Trophoblast cell (in vitro differentiated cells and primary cell): ENCODE measurements around the gene PSMD2.

Source experiments
- DNase-seq, 2 donors: peaks; one replicate each; pipeline ENCODE4 v3.0.0-alpha.2; 2016
- H2AFZ ChIP-seq: 2 replicates; pipeline ENCODE4 v1.6.1; 2013; ENCODE audit warnings: low read length, moderate library complexity, mild to moderate bottlenecking; ENCODE audit not compliant: insufficient read depth, poor library complexity
- H2AK5ac ChIP-seq: 2 replicates; pipeline ENCODE4 v1.6.1; 2013; ENCODE audit warnings: mild to moderate bottlenecking, low read length
- H2BK120ac ChIP-seq: 2 replicates; pipeline ENCODE4 v1.6.1; 2013; ENCODE audit warnings: low read length, mild to moderate bottlenecking, moderate library complexity; ENCODE audit not compliant: insufficient read depth, poor library complexity
- H2BK12ac ChIP-seq: 2 replicates; pipeline ENCODE4 v1.6.1; 2013; ENCODE audit warnings: mild to moderate bottlenecking, low read length, moderate library complexity
- H2BK5ac ChIP-seq: 2 replicates; pipeline ENCODE4 v1.6.1; 2013; ENCODE audit warnings: low read length, low read depth, moderate library complexity, mild to moderate bottlenecking; ENCODE audit not compliant: poor library complexity
- H3K14ac ChIP-seq: 2 replicates; pipeline ENCODE4 v1.6.1; 2013; ENCODE audit warnings: mild to moderate bottlenecking, low read length
- H3K18ac ChIP-seq: 2 replicates; pipeline ENCODE4 v1.6.1; 2013; ENCODE audit warnings: mild to moderate bottlenecking, low read length
- H3K23ac ChIP-seq: 2 replicates; pipeline ENCODE4 v1.6.1; 2013; ENCODE audit warnings: low read length
- H3K27ac ChIP-seq: 2 replicates; pipeline ENCODE4 v1.5.1; 2013; ENCODE audit warnings: low read depth, mild to moderate bottlenecking, inconsistent platforms, low read length, moderate library complexity
- H3K27me3 ChIP-seq: 2 replicates; pipeline ENCODE4 v1.6.1; 2013; ENCODE audit warnings: inconsistent platforms, mild to moderate bottlenecking, low read length, moderate library complexity; ENCODE audit not compliant: insufficient read depth
- H3K36me3 ChIP-seq, 2 experiments: 1 replicate in 1 of 2; 2 replicates in 1 of 2; pipeline ENCODE4 v1.6.1; 2013; ENCODE audit warnings: low read length in 2 of 2, mild to moderate bottlenecking in 2 of 2, moderate library complexity in 1 of 2; ENCODE audit not compliant: insufficient read depth in 2 of 2, control insufficient read depth in 1 of 2
- H3K4ac ChIP-seq: 2 replicates; pipeline ENCODE4 v1.6.1; 2013; ENCODE audit warnings: low read depth, mild to moderate bottlenecking, low read length, moderate library complexity
- H3K4me1 ChIP-seq, 2 experiments: 1 replicate in 1 of 2; 2 replicates in 1 of 2; pipeline ENCODE4 v1.6.1; 2013; ENCODE audit warnings: low read length in 2 of 2, mild to moderate bottlenecking in 2 of 2, moderate library complexity in 1 of 2; ENCODE audit not compliant: insufficient read depth in 2 of 2, control insufficient read depth in 1 of 2
- H3K4me2 ChIP-seq: 2 replicates; pipeline ENCODE4 v1.6.1; 2013; ENCODE audit warnings: inconsistent platforms, mild to moderate bottlenecking, low read length, moderate library complexity
- H3K4me3 ChIP-seq: 2 replicates; pipeline ENCODE4 v1.5.1; 2013; ENCODE audit warnings: mild to moderate bottlenecking, low read depth, low read length, inconsistent platforms
- H3K79me1 ChIP-seq: one replicate; pipeline ENCODE4 v1.6.1; 2013; ENCODE audit warnings: low read length
- H3K79me2 ChIP-seq: 2 replicates; pipeline ENCODE4 v1.6.1; 2013; ENCODE audit warnings: low read length, mild to moderate bottlenecking; ENCODE audit not compliant: control insufficient read depth, insufficient read depth, poor library complexity
- H3K9ac ChIP-seq: 2 replicates; pipeline ENCODE4 v1.6.1; 2013; ENCODE audit warnings: mild to moderate bottlenecking, low read length
- H3K9me3 ChIP-seq: 2 replicates; pipeline ENCODE4 v1.6.1; 2013; ENCODE audit warnings: low read depth, mild to moderate bottlenecking, control low read depth, inconsistent platforms, low read length; ENCODE audit not compliant: insufficient read depth
- H4K12ac ChIP-seq: 2 replicates; pipeline ENCODE4 v1.6.1; 2013; ENCODE audit warnings: low read depth, mild to moderate bottlenecking, low read length, moderate library complexity
- H4K8ac ChIP-seq: 2 replicates; pipeline ENCODE4 v1.6.1; 2013; ENCODE audit warnings: low read depth, mild to moderate bottlenecking, low read length, moderate library complexity
- H4K91ac ChIP-seq: one replicate; pipeline ENCODE4 v1.6.1; 2013; ENCODE audit warnings: low read depth, mild to moderate bottlenecking, low read length, moderate library complexity
- WGBS: extraction: QIAGEN DNeasy Blood & Tissue Kit; methylation state at CpG from one replicate; pipeline ENCODE4 v1.1.7; 2013; ENCODE audit warnings: missing lambda C conversion rate; ENCODE audit not compliant: insufficient read length, insufficient coverage; ENCODE audit errors: extremely low coverage; 5-methylcytosine and 5-hydroxymethylcytosine counted together

Gene PSMD2

DNA sequence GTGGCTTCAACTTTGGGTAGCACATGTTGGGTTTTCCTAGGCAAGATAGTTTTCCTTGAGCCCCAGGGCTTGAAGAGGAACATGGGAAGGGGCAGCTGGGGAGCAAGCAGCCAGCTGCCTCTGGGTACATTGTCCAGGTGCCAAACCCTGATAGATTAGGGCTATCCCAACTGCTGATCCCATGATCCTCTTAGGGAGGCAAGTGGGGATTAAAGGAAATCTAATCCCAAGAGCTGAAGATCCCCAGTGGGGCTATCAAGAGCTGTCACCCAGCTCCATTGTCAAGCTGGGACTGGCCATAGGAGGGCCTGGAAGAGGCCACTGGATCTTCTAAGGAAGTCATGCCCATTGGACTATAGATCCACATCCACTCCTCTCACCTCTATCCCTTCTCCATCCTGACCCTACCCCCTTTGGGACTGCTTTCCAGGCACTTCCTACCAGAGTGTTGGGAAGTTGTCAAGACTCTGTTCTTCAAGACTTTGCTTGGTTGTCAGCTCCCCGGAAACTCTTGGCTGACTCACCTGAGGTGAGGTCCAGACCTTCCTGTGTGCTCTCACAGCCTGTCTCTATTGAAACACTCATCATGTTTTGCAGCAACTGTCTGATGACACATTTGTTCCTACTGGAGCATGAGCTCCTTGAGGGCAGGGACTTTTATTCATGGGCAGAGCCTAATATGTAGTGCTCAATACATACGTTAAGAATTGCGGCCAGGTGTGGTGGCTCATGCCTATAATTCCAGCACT is 43.6 kb upstream of the PSMD2 start:
- peaks cover 12% of the 10 kb centered on the region for H3K27me3 ChIP-seq
- no peak for DNase-seq
- H3K9ac ChIP-seq: no peak overlapping the region
- H3K18ac ChIP-seq: no peak overlapping the region
- H3K27ac ChIP-seq: no peak overlapping the region
- H2BK120ac ChIP-seq: no peak overlapping the region
- WGBS: no CpG with 5 or more reads among the region's 3 CpGs
- no peak overlapping the region for H3K4me3 ChIP-seq
- no peak overlapping the region for H4K91ac ChIP-seq
- no peak overlapping the region for H2AFZ ChIP-seq
- no peak overlapping the region for H2BK5ac ChIP-seq
- no peaks in the 10 kb centered on the region for H3K9me3 ChIP-seq
- no peak overlapping the region for H4K8ac ChIP-seq
- H3K14ac ChIP-seq: no peak overlapping the region
- H3K23ac ChIP-seq: no peak overlapping the region
- no peak overlapping the region for H3K4ac ChIP-seq
- no peaks in the 10 kb centered on the region for H3K79me1 ChIP-seq
- no peaks in the 10 kb centered on the region for H3K36me3 ChIP-seq
- no peak overlapping the region for H2AK5ac ChIP-seq
- H3K4me1 ChIP-seq: peaks cover 4% of the 10 kb centered on the region in 2 experiments
- no peak overlapping the region for H3K4me2 ChIP-seq
- no peak overlapping the region for H4K12ac ChIP-seq
- no peak overlapping the region for H2BK12ac ChIP-seq
- H3K79me2 ChIP-seq: no peaks in the 10 kb centered on the region

- Histone ChIP-seq H3K4me2 (no peak overlapping the region), H3K9me3 (peaks cover 5% of the 10 kb centered on the region), H3K27me3 (peaks cover 26% of the 10 kb centered on the region), H2AK5ac (no peak overlapping the region), H3K4ac (no peak overlapping the region), H4K91ac (no peak overlapping the region), H2BK5ac (no peak overlapping the region), H3K79me2 (no peaks in the 10 kb centered on the region), H3K14ac (no peak overlapping the region), H2BK120ac (no peak overlapping the region), H3K18ac (no peak overlapping the region), H3K9ac (no peak overlapping the region), H4K12ac (no peak overlapping the region), H3K79me1 (no peaks in the 10 kb centered on the region), H2BK12ac (no peak overlapping the region), H3K27ac (no peak overlapping the region), H4K8ac (no peak overlapping the region), H3K4me3 (no peak overlapping the region), H2AFZ (no peak overlapping the region), H3K23ac (no peak overlapping the region), H3K36me3 (no peaks in the 10 kb centered on the region), H3K4me1 (peaks cover 13 to 14% of the 10 kb centered on the region in 2 experiments)
- WGBS: no CpG with 5 or more reads among the region's 23 CpGs
- no peak for DNase-seq
Observed at GRCh38 chr3:184257083-184257915, 41.7 kb upstream of the PSMD2 start.

DNA sequence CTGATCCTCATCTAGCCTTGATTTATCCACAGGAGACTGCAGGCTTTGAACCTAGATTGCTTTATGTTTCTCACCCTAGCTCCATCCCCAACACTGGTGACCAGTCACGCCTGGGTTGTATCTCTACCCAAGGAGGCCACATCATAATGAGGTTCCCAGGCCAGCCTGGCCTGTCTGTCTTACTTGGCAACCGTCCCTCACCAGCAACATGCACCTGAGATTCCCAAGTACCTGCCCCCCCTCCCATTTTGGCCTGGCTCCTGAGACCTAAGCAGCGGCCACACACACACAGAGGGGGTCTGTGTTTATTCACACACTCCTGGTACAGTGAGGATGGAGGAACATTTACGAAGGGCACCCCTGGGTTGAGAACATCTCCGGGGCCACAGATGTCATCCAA is 40.1 kb upstream of the PSMD2 start:
- no peak overlapping the region for H3K14ac ChIP-seq
- no peak overlapping the region for H3K4me2 ChIP-seq
- peaks cover 37% of the 10 kb centered on the region for H3K27me3 ChIP-seq
- no peak for DNase-seq
- H3K4ac ChIP-seq: no peak overlapping the region
- no peak overlapping the region for H3K4me3 ChIP-seq
- H3K36me3 ChIP-seq: no peaks in the 10 kb centered on the region
- no peak overlapping the region for H2BK5ac ChIP-seq
- no peaks in the 10 kb centered on the region for H3K79me2 ChIP-seq
- H3K9me3 ChIP-seq: peaks cover 8% of the 10 kb centered on the region
- no peak overlapping the region for H2AFZ ChIP-seq
- no peak overlapping the region for H3K23ac ChIP-seq
- H2AK5ac ChIP-seq: no peak overlapping the region
- peaks cover 15% of the 10 kb centered on the region in 2 experiments for H3K4me1 ChIP-seq
- no peak overlapping the region for H3K27ac ChIP-seq
- H2BK12ac ChIP-seq: no peak overlapping the region
- H4K91ac ChIP-seq: no peak overlapping the region
- H3K18ac ChIP-seq: no peak overlapping the region
- H4K12ac ChIP-seq: no peak overlapping the region
- no peaks in the 10 kb centered on the region for H3K79me1 ChIP-seq
- no CpG with 5 or more reads among the region's 5 CpGs for WGBS
- no peak overlapping the region for H2BK120ac ChIP-seq
- H4K8ac ChIP-seq: no peak overlapping the region
- no peak overlapping the region for H3K9ac ChIP-seq

DNA sequence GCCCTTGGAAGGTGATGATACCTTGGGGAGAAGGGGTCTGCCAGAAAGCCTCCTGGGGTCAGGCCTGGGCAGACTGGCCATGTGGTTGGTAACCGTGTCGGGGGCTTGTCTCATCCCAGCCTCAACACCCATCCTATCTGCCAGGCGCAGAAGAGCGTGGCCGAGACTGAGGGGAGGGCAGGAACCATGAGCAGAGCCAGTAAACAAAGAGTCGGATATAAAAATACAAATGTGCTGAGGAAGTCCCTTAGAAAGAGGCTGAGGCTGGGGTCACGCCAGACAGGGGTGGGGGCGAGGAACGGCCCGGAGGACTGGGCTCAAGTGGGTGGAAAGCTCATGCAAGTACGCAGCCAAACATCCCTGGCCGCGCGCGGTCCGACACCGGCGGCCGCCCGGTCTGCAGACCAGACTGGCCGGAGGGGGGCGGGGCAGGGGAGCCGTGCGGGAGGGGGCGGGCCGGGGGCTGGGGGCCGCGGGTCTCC is 39.6 kb upstream of the PSMD2 start:
- Histone ChIP-seq H3K4me3 (peak overlapping the region; percentile 51), H3K18ac (no peak overlapping the region), H2AK5ac (no peak overlapping the region), H3K23ac (no peak overlapping the region), H4K91ac (no peak overlapping the region), H3K9ac (no peak overlapping the region), H4K8ac (no peak overlapping the region), H3K14ac (no peak overlapping the region), H2BK5ac (no peak overlapping the region), H3K27me3 (peaks cover 37% of the 10 kb centered on the region), H2BK12ac (no peak overlapping the region), H2BK120ac (no peak overlapping the region), H3K4me1 (peaks cover 15% of the 10 kb centered on the region in 2 experiments), H3K4ac (no peak overlapping the region), H4K12ac (no peak overlapping the region), H3K27ac (no peak overlapping the region), H3K9me3 (peaks cover 8% of the 10 kb centered on the region), H3K4me2 (no peak overlapping the region), H3K79me1 (no peaks in the 10 kb centered on the region), H2AFZ (no peak overlapping the region), H3K36me3 (no peaks in the 10 kb centered on the region), H3K79me2 (no peaks in the 10 kb centered on the region)
- WGBS: no CpG with 5 or more reads among the region's 28 CpGs
- DNase-seq: no peak
